Endothelial cell of umbilical vein (primary cell): ENCODE results near the gene MGAT4B. TPM values are rescaled to one million over a fixed set of nuclear protein-coding genes. Genes with fewer than 3 reads are reported as not detected.

Experiments used
- BruUV-seq: library from RNA; stranded (reverse); fragments of 400-500 nt; replicated peaks from 2 replicates; lab custom pipeline; 2021; lab: Mats Ljungman, UMichigan
- CTCF ChIA-PET: fragments of 300-600, 350-600 bp; sonication (Branson Sonifier 250); formaldehyde crosslinking; loops from one replicate; lab custom pipeline; 2021; ENCODE audit warnings: antibody characterized with exemption, inconsistent platforms; lab: Charles Lee
- POLR2A ChIA-PET: fragments of 300-600, 350-600 bp; sonication (Branson Sonifier 250); formaldehyde crosslinking; loops from one replicate; lab custom pipeline; 2021; ENCODE audit warnings: antibody characterized with exemption, inconsistent platforms; lab: Charles Lee
- DNase-seq: peaks from one replicate; pipeline ENCODE4 v3.0.0-alpha.2; 2011; ENCODE audit warnings: low read depth, low spot score
- FAIRE-seq: peaks from 2 replicates; lab custom pipeline; 2011; peaks lifted over from hg19 to GRCh38; lab: Jason Lieb, UNC
- H2AFZ ChIP-seq: 2 replicates; pipeline ENCODE4 v1.6.0; 2012; ENCODE audit warnings: low read depth, low read length, control low read depth, inconsistent platforms
- H3K27ac ChIP-seq: 2 replicates; pipeline ENCODE4 v1.5.1; 2011; ENCODE audit warnings: low read depth, mild to moderate bottlenecking, control low read depth, low read length, moderate library complexity; ENCODE audit not compliant: insufficient read depth
- H3K27me3 ChIP-seq, 2 experiments: 2 replicates each; pipeline versions ENCODE4 v1.6.0 to v1.6.1; 2011; ENCODE audit warnings: low read length in 2 of 2, mixed read lengths in 1 of 2; ENCODE audit not compliant: control insufficient read depth in 2 of 2, insufficient read depth in 2 of 2
- H3K36me3 ChIP-seq, 2 experiments: 2 replicates in 1 of 2; 3 replicates in 1 of 2; pipeline ENCODE4 v1.5.1; 2011; ENCODE audit warnings: low read length in 2 of 2, mild to moderate bottlenecking in 1 of 2, moderate library complexity in 1 of 2; ENCODE audit not compliant: control insufficient read depth in 2 of 2, insufficient read depth in 2 of 2; ENCODE audit errors: extremely low read depth in 1 of 2
- H3K4me1 ChIP-seq: 3 replicates; pipeline ENCODE4 v1.5.1; 2011; ENCODE audit warnings: mild to moderate bottlenecking, low read length; ENCODE audit not compliant: control insufficient read depth, insufficient read depth; ENCODE audit errors: extremely low read depth
- H3K4me2 ChIP-seq: 2 replicates; pipeline ENCODE4 v1.6.1; 2011; ENCODE audit warnings: low read length, control low read depth, mixed read lengths; ENCODE audit not compliant: insufficient read depth
- H3K4me3 ChIP-seq, 3 experiments: fragments of 200-600 bp in 1 of 3; sonication (generic), shearing (Covaris generic) in 1 of 3; replicated peaks in 1 of 3; 2 replicates each; pipeline ENCODE4 v1.5.1; 2011 to 2016; ENCODE audit warnings: control low read depth in 3 of 3, low read length in 3 of 3, mild to moderate bottlenecking in 2 of 3, inconsistent platforms in 1 of 3, low read depth in 1 of 3, moderate library complexity in 1 of 3; ENCODE audit not compliant: insufficient read depth in 1 of 3
- H3K79me2 ChIP-seq: 2 replicates; pipeline ENCODE4 v1.6.0; 2012; ENCODE audit warnings: low read length, inconsistent platforms; ENCODE audit not compliant: control insufficient read depth, insufficient read depth
- H3K9ac ChIP-seq: replicated peaks from 2 replicates; pipeline ENCODE3; 2011; ENCODE audit warnings: low read length, control low read depth; ENCODE audit not compliant: insufficient read depth; ENCODE audit errors: extremely low read depth
- H3K9me1 ChIP-seq: replicated peaks from 3 replicates; pipeline ENCODE4 v1.6.0; 2011; ENCODE audit warnings: mild to moderate bottlenecking, low read length; ENCODE audit not compliant: control insufficient read depth, insufficient read depth; ENCODE audit errors: extremely low read depth
- H3K9me3 ChIP-seq: replicated peaks from 2 replicates; pipeline ENCODE4 v1.5.1; 2012; ENCODE audit warnings: low read length, inconsistent platforms; ENCODE audit not compliant: control insufficient read depth, insufficient read depth
- H4K20me1 ChIP-seq: replicated peaks from 2 replicates; pipeline ENCODE3; 2011; ENCODE audit warnings: mild to moderate bottlenecking, low read length; ENCODE audit not compliant: control insufficient read depth, insufficient read depth; ENCODE audit errors: extremely low read depth
- EZH2 ChIP-seq: IDR thresholded peaks from 2 replicates; pipeline ENCODE4 v1.6.1; 2012; ENCODE audit warnings: borderline replicate concordance, low read depth, mild to moderate bottlenecking, moderate library complexity, low read length, inconsistent platforms; ENCODE audit not compliant: severe bottlenecking
- FOS ChIP-seq: IDR thresholded peaks from 2 replicates; pipeline ENCODE4 v1.6.1; 2011; ENCODE audit warnings: mild to moderate bottlenecking, low read length, moderate library complexity, borderline replicate concordance; ENCODE audit not compliant: insufficient read depth
- GATA2 ChIP-seq: IDR thresholded peaks from 2 replicates; pipeline ENCODE4 v1.7.0; 2011; ENCODE audit warnings: low read depth, mild to moderate bottlenecking, moderate library complexity, mixed read lengths, low read length; ENCODE audit not compliant: insufficient read length, insufficient read depth
- JUN ChIP-seq: IDR thresholded peaks from 2 replicates; pipeline ENCODE4 v1.6.1; 2011; ENCODE audit warnings: borderline replicate concordance, low read depth; ENCODE audit not compliant: insufficient read length, insufficient read depth
- MYC ChIP-seq: IDR thresholded peaks from one replicate; pipeline ENCODE4 v1.6.1; 2011; ENCODE audit warnings: mild to moderate bottlenecking, low read depth, low read length
- POLR2A ChIP-seq: IDR thresholded peaks from 2 replicates; pipeline ENCODE4 v1.6.1; 2012; ENCODE audit warnings: low read depth, mild to moderate bottlenecking, control low read depth, low read length
- POLR2AphosphoS5 ChIP-seq: IDR thresholded peaks from 2 replicates; pipeline ENCODE4 v1.6.1; 2012; ENCODE audit warnings: low read depth, mild to moderate bottlenecking, control low read depth, low read length, moderate library complexity; ENCODE audit not compliant: insufficient read depth
- dilution Hi-C: fragments of 300-500 bp; cut with MboI; formaldehyde crosslinking; loops from one replicate; pipeline ENCODE4 v1.15.0; 2019; ENCODE audit warnings: low sequenced_read_pairs; ENCODE audit not compliant: extremely low pct_ligation_motif_present
- intact Hi-C: fragments of 100-400 bp; cut with micrococcal nuclease; formaldehyde crosslinking; loops from one replicate; pipeline ENCODE4 v1.10.0; 2022
- polyA plus RNA-seq, 4 experiments: library from polyadenylated mRNA; depleted of rRNA in 3 of 4; stranded (reverse) in 3 of 4; unstranded in 1 of 4; fragments of >200 nt; gene quantifications; 2 replicates each; pipeline versions ENCODE4 v1.2.1 to v1.2.3, GENCODE V29; 2011 to 2012; ENCODE audit warnings: missing spikeins in 1 of 4
- total RNA-seq: library from RNA; stranded (reverse); gene quantifications from 2 replicates; pipeline ENCODE4 v1.2.3, GENCODE V29; 2021
- TF ChIP-seq, protein P1 (sequence below), 2 donors: IDR thresholded peaks; 1 replicate in 1 of 2; 2 replicates in 1 of 2; pipeline ENCODE4 v1.5.1; 2011; ENCODE audit warnings: low read length in 2 of 2, mild to moderate bottlenecking in 2 of 2, moderate library complexity in 2 of 2, control low read depth in 1 of 2, inconsistent platforms in 1 of 2, low read depth in 1 of 2; ENCODE audit not compliant: insufficient read depth in 1 of 2; ENCODE audit errors: extremely low read depth in 1 of 2
- TF ChIP-seq, protein P2 (sequence below): IDR thresholded peaks from 2 replicates; pipeline ENCODE4 v1.6.1; 2011; ENCODE audit not compliant: insufficient read depth, insufficient read length

Gene MGAT4B
- total and polyA plus RNA-seq, 2 donors (not counting 3 experiments of a cell fraction or from before 2014, with no cell fraction given), result 243 TPM

DNA sequence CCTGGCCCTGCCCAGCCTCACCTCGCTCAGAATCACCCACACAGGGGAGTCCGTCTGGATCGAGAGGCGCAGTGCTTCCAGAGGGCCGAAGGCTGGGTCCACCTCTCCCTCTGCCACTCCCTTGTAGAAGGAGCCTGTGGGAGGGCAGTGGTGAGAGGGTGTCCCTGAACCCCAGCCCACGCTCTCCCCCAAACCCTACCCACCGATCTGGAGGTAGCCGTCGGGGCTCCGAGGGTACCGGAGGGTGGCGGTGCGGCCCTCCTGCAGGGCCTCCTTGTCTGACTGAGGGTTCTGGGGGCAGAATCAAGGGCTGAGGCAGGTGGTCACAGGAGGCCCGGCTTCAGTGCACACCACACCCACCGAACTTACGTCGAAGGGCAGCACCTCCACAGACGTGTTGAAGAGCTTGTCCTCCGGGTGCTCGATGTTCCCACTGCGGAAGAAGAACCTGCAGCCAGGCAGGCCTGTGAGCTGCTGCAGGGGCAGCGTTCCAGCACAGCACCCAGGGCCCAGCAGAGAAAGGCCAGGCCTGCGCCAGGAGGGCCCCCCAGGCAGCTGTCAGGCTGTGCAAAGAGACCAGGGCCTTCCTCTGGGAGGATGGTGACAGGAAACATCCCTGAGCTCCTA lies 8.4 kb downstream of the MGAT4B start:
- H3K27ac ChIP-seq, result no peak overlapping the region
- no peak overlapping the region for H2AFZ ChIP-seq
- no TSS peak for BruUV-seq
- no peaks in the 10 kb centered on the region for H4K20me1 ChIP-seq
- peaks cover 10% of the 10 kb centered on the region for H3K4me1 ChIP-seq
- peaks cover 6% of the 10 kb centered on the region for H3K79me2 ChIP-seq
- no peak overlapping the region for H3K4me3 ChIP-seq
- no peaks in the 10 kb centered on the region for H3K27me3 ChIP-seq
- POLR2A ChIA-PET, result no interaction called here
- intact Hi-C loops, result loop anchor here (10.0 kb wide), 1 partner anchor 133 kb away; no protein-coding TSS in a partner anchor
- TF ChIP-seq POLR2AphosphoS5 (no peak), MYC (no peak), FOS (no peak), EZH2 (no peak), POLR2A (no peak), GATA2 (no peak), JUN (no peak)
- TF ChIP-seq, protein P1, sequence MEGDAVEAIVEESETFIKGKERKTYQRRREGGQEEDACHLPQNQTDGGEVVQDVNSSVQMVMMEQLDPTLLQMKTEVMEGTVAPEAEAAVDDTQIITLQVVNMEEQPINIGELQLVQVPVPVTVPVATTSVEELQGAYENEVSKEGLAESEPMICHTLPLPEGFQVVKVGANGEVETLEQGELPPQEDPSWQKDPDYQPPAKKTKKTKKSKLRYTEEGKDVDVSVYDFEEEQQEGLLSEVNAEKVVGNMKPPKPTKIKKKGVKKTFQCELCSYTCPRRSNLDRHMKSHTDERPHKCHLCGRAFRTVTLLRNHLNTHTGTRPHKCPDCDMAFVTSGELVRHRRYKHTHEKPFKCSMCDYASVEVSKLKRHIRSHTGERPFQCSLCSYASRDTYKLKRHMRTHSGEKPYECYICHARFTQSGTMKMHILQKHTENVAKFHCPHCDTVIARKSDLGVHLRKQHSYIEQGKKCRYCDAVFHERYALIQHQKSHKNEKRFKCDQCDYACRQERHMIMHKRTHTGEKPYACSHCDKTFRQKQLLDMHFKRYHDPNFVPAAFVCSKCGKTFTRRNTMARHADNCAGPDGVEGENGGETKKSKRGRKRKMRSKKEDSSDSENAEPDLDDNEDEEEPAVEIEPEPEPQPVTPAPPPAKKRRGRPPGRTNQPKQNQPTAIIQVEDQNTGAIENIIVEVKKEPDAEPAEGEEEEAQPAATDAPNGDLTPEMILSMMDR (IDR thresholded peaks at IDR 0.05; ENCODE audit: extremely low read depth in 1 of 2, insufficient read depth in 1 of 2, low read depth in 1 of 2, low read length in 2 of 2), result no peak
- TF ChIP-seq, protein P2, sequence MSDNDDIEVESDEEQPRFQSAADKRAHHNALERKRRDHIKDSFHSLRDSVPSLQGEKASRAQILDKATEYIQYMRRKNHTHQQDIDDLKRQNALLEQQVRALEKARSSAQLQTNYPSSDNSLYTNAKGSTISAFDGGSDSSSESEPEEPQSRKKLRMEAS, result no peak
- dilution Hi-C loops, result no loop called here
- no peak overlapping the region for H3K9ac ChIP-seq
- no peak overlapping the region for H3K4me2 ChIP-seq
- H3K9me1 ChIP-seq, result no peaks in the 10 kb centered on the region
- DNase-seq (no peak), FAIRE-seq (no peak)
- H3K9me3 ChIP-seq, result no peaks in the 10 kb centered on the region
- peaks cover 10 to 41% of the 10 kb centered on the region in 2 experiments for H3K36me3 ChIP-seq
- CTCF ChIA-PET, result interaction anchor here (8.8 kb wide), 1 partner anchor 35 kb away, joined by 103 read pairs; no protein-coding TSS in a partner anchor
